HG03196 (cell line): ENCODE results near the gene NLRP8.
"Not testable (repeated sequence)": the region's sequence is repeated elsewhere in the genome, so short reads cannot be mapped to it uniquely, and the experiment has no call there.

ENCODE experiments used
- ATAC-seq: cut with Tn5 transposase; IDR thresholded peaks from one replicate; pipeline ENCODE4 v1.9.1; 2021; ENCODE audit not compliant: unreplicated experiment

Gene NLRP8

DNA sequence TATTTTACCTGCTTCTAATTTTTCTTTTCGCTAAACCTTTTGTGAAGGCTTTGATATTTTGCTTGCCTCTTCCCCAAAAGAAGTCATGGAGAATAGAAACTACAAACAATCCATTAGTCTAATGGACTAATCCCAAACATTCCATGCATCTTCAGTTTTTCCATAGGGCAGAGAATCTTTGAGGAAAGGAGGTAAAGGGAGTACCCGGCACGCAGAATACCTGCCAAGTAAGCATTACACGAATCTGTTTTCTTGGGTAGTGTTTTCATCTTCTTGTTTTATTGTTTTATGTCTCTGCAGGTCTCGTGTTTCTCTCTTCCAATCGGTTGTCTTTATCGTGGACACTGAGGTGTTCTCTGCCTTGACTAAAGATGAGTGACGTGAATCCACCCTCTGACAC is at the start of gene NLRP8:
TSS of gene NLRP8 (plus strand) at position 301 of the 400 bp plus-strand sequence.
- ATAC-seq = no peak

DNA sequence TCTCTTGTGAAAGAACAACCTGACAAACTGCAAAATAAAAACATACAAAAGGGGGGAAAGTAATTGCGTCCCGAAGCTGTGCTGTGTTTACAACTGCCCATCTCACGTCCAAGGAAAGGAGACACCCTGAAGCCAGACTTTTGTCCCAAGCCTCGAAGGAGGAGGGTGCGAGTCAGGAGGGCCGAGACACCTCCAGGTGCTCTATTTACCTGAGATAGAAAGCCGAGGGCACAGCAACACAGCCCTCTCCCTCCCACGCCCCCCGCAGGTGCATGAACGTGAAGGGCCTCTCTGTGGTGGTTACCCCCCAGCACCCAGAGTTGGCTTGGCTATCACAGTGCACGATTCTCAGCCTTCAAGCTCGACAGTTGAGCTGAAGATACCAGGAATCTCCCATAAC is 48.7 kb upstream of the NLRP8 start:
- ATAC-seq = no peak

GRCh38 chr19:55901369-55902079 is 46.1 kb upstream of the NLRP8 start:
- no peak for ATAC-seq

GRCh38 chr19:55902080-55902751 is 45.4 kb upstream of the NLRP8 start:
- ATAC-seq = no peak

GRCh38 chr19:55907286-55907685 is 40.3 kb upstream of the NLRP8 start:
- ATAC-seq = no peak

GRCh38 chr19:55907746-55908145 is 39.9 kb upstream of the NLRP8 start:
- ATAC-seq = no peak

DNA sequence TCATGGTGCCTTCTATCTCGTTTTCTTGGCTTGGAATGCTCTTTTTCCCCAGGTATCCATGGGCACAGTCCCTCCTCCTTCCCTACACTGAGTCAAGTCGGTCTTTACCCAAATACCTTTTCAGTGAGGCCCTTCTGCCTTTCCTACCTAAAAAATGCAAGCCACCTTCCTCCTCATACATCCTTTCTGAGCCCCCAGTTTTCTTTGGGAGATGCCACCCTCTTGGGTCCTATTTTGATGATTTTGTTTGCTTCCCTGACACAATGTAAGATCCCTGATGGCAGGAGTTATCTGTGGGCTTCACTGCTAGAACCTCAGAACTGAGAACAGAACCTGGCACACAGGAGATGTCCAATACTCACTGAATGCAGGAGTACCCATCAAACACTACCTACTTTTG is 37.8 kb upstream of the NLRP8 start:
- ATAC-seq = no peak

DNA sequence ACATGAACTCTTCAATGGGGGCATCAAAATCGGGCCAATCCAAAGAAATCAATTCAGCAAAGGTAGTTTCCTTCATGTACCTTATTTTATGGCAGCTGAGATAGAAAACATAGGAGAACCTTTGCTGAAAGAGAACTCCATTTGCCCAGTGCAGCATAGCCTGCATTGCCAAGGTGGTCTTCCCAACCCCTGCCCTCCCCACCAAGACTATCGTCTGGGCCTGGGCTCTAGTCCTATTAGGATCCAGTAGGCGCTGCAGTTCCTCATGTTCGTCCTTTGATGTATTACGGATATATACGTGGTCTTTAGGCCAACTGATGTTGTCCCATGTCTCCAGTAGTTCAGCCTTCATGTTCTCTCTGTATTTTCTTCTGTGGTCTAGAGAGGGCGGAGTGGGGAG is 34.7 kb upstream of the NLRP8 start:
- ATAC-seq = no peak

- no peak for ATAC-seq
These were observed 33.9 kb upstream of the NLRP8 start for GRCh38 chr19:55913643-55914268.

GRCh38 chr19:55923556-55923955 is 24.1 kb upstream of the NLRP8 start:
- ATAC-seq = no peak

DNA sequence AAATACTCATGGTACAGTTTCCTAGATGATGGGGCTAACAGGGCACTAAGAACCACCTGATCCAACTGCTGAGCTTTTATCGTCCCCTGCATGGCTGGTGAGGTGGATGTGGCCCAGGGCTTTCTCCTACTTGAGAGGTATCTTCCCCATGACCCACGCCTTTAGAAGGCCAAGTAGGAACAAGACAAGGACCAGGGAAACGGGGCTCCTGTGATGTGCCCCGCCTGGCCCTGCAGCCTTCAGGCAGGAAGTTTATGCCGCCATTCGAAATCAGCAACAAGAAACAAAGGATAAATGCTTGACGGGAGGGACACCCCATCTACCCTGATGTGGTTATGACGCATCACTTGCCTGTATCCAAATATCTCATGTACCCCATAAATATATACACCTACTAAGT is 19.6 kb upstream of the NLRP8 start:
- no peak for ATAC-seq

- ATAC-seq = not testable (repeated sequence)
These were observed 18.4 kb upstream of the NLRP8 start for GRCh38 chr19:55929258-55929657.

- ATAC-seq = no peak
These were observed 16.6 kb upstream of the NLRP8 start for GRCh38 chr19:55930996-55931515.

DNA sequence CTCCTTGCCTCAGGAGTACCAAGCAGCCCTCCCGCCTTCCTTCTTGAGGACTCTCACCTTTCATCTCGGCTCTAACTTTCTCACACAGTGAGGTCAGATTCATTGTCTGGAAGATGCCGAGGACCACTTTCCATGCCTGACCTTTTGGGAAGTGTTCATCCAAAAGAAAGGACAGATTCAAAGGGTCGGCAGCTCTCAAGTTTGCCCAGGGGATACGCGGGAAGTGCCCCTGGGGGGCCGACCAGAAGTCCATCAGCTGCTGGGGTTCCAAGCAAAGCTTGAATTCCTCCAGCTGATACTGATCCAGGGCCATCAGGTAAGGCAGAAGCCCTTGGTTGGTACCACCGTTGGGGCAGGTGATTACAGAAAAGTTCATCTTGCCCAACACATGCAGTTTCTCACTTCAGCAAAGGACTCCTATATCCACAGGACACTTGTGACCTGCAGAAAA is 15.7 kb upstream of the NLRP8 start, which contains the start of gene NLRP13:
TSS of gene NLRP13 (minus strand) at position 401 of the 451 bp plus-strand sequence. CDS start at position 376, 25 bp downstream.
- no peak for ATAC-seq

DNA sequence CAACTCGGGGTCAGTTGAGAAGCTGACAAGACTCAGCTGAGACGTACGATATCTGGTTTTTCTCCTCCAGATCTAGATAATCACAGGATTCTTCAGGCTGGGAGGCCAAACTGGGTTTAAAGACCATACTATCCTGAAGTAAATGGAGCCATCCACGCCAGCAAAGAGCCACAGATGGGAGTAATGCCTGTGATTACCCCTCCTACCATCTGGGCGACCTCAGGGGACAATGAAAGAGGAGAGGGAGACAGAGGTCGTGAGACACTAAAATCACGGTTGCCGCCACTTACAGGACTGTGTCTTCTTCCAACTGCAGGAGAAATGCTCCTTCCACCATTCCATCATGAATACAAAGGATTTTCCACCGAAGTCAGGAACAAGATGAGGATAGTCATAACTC is 12.4 kb upstream of the NLRP8 start:
- no peak for ATAC-seq

DNA sequence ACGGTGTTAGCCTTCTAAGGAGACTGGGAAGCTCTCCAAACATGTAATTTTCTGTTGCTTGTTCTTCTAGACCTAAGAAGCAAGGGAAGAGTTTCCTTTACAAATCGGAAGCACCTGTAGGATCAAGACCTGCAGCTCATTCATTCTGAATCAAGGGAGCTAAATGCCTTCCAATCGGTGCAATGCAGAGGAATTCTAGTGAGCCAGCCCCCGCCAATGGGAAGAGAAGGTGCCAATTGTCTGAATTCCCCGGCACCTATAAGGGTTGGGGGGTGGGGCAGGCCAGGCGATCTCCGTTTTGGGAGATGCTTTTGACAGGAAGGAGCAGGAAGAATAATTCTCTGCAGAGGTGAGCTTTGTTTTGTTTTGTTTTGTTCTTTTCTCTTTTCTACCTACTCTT is 8.4 kb upstream of the NLRP8 start:
- no peak for ATAC-seq

- ATAC-seq = no peak
These were observed 7.3 kb upstream of the NLRP8 start for GRCh38 chr19:55940306-55940705.

DNA sequence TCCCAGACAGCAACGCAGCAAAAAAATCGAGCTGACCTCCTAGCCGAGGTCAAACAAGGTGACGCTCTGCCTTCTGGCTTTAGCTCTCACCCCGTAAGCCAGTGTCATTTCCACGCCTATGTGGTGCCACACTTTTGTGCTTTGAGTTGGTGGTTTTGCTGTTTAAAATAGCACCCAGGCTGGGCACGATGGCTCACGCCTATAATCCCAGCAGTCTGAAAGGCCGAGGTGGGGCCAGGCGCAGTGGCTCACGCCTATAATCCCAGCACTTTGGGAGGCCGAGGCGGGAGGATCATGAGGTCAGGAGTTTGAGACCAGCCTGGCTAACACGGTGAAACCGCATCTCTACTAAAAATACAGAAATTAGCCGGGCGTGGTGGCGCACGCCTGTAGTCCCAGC is 2.9 kb downstream of the NLRP8 start:
- not testable (repeated sequence) for ATAC-seq

DNA sequence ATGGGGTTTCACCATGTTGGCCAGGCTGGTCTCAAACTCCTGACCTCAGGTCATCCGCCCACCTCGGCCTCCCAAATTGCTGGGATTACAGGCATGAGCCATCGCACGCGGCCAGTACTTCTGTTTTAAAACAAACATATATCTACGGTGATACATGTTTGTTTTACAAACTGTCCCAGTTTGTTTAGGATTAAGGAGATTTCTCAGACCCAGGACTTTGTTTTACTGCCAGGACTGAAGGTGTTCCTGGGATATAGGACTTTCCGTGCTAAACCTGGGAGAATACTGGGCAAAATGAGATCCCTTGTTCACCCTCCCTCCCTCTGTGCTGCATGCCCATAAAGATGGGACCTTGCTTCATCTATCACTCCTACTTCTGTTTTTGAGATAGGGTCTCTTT is 8.8 kb downstream of the NLRP8 start:
- no peak for ATAC-seq

- no peak for ATAC-seq
These were observed 10.7 kb downstream of the NLRP8 start for GRCh38 chr19:55958356-55958755.

- no peak for ATAC-seq
These were observed 12.5 kb downstream of the NLRP8 start for GRCh38 chr19:55959996-55960675.
